Measurements from ENCODE around the gene FRY. TPM values are rescaled to one million over a fixed set of nuclear protein-coding genes. Genes with fewer than 3 reads are reported as not detected.

FRY gene
- total and polyA plus RNA-seq, 2 donors, result 4.8 to 9.8 TPM

- Histone ChIP-seq H3K27me3 (ENCODE audit: control insufficient read depth in 2 of 2, insufficient read depth in 1 of 2, low read length in 1 of 2) (no peaks in the 10 kb centered on the region), H3K36me3 (ENCODE audit: control insufficient read depth in 2 of 2, insufficient read depth in 2 of 2, low read length in 1 of 2) (peaks cover 0 to 3% of the 10 kb centered on the region in 2 donors), H3K9me3 (ENCODE audit: control insufficient read depth in 2 of 2, insufficient read depth in 1 of 2, low read length in 1 of 2) (no peaks in the 10 kb centered on the region), H3K4me1 (ENCODE audit: control insufficient read depth in 2 of 2, insufficient read depth in 2 of 2, low read length in 2 of 2) (peaks cover 9 to 22% of the 10 kb centered on the region in 2 donors), H3K4me3 (ENCODE audit: low read length in 2 of 2) (no peak overlapping the region), H3K27ac (ENCODE audit: low read depth in 1 of 2, low read length in 1 of 2) (no peak overlapping the region)
- no peak for DNase-seq (ENCODE audit: low read depth in 6 of 9, low spot score in 9 of 9)
- WGBS, result 89% methylated on average over 6 of the region's 6 CpGs
Measured at GRCh38 chr13:32117701-32118100, 86.1 kb downstream of the FRY start.

GRCh38 chr13:32121316-32121715 is 89.7 kb downstream of the FRY start:
- H3K4me1 ChIP-seq (ENCODE audit: control insufficient read depth in 2 of 2, insufficient read depth in 2 of 2, low read length in 2 of 2), result peaks cover 0 to 9% of the 10 kb centered on the region in 2 donors
- 97% methylated on average over 3 of the region's 3 CpGs for WGBS
- H3K27me3 ChIP-seq (ENCODE audit: control insufficient read depth in 2 of 2, insufficient read depth in 1 of 2, low read length in 1 of 2), result no peaks in the 10 kb centered on the region
- DNase-seq (ENCODE audit: low read depth in 6 of 9, low spot score in 9 of 9), result no peak
- peaks cover 0 to 3% of the 10 kb centered on the region in 2 donors for H3K36me3 ChIP-seq (ENCODE audit: control insufficient read depth in 2 of 2, insufficient read depth in 2 of 2, low read length in 1 of 2)
- no peaks in the 10 kb centered on the region for H3K9me3 ChIP-seq (ENCODE audit: control insufficient read depth in 2 of 2, insufficient read depth in 1 of 2, low read length in 1 of 2)
- H3K27ac ChIP-seq (ENCODE audit: low read depth in 1 of 2, low read length in 1 of 2), result no peak overlapping the region
- H3K4me3 ChIP-seq (ENCODE audit: low read length in 2 of 2), result no peak overlapping the region

GRCh38 chr13:32124743-32125142 is 93.2 kb downstream of the FRY start:
- no peaks in the 10 kb centered on the region for H3K36me3 ChIP-seq (ENCODE audit: control insufficient read depth in 2 of 2, insufficient read depth in 2 of 2, low read length in 1 of 2)
- no peaks in the 10 kb centered on the region for H3K27me3 ChIP-seq (ENCODE audit: control insufficient read depth in 2 of 2, insufficient read depth in 1 of 2, low read length in 1 of 2)
- H3K4me1 ChIP-seq (ENCODE audit: control insufficient read depth in 2 of 2, insufficient read depth in 2 of 2, low read length in 2 of 2), result no peaks in the 10 kb centered on the region
- no peak overlapping the region for H3K27ac ChIP-seq (ENCODE audit: low read depth in 1 of 2, low read length in 1 of 2)
- no peaks in the 10 kb centered on the region for H3K9me3 ChIP-seq (ENCODE audit: control insufficient read depth in 2 of 2, insufficient read depth in 1 of 2, low read length in 1 of 2)
- 93% methylated on average over 3 of the region's 3 CpGs for WGBS
- no peak overlapping the region for H3K4me3 ChIP-seq (ENCODE audit: low read length in 2 of 2)
- DNase-seq (ENCODE audit: low read depth in 6 of 9, low spot score in 9 of 9), result no peak

- H3K36me3 ChIP-seq (ENCODE audit: control insufficient read depth in 2 of 2, insufficient read depth in 2 of 2, low read length in 1 of 2), result no peaks in the 10 kb centered on the region
- no peaks in the 10 kb centered on the region for H3K4me1 ChIP-seq (ENCODE audit: control insufficient read depth in 2 of 2, insufficient read depth in 2 of 2, low read length in 2 of 2)
- WGBS, result 92% methylated on average over 4 of the region's 4 CpGs
- no peak overlapping the region for H3K27ac ChIP-seq (ENCODE audit: low read depth in 1 of 2, low read length in 1 of 2)
- no peaks in the 10 kb centered on the region for H3K9me3 ChIP-seq (ENCODE audit: control insufficient read depth in 2 of 2, insufficient read depth in 1 of 2, low read length in 1 of 2)
- H3K4me3 ChIP-seq (ENCODE audit: low read length in 2 of 2), result no peak overlapping the region
- DNase-seq (ENCODE audit: low read depth in 6 of 9, low spot score in 9 of 9), result no peak
- H3K27me3 ChIP-seq (ENCODE audit: control insufficient read depth in 2 of 2, insufficient read depth in 1 of 2, low read length in 1 of 2), result no peaks in the 10 kb centered on the region
Measured at GRCh38 chr13:32125221-32125689, 93.7 kb downstream of the FRY start.

- H3K9me3 ChIP-seq (ENCODE audit: control insufficient read depth in 2 of 2, insufficient read depth in 1 of 2, low read length in 1 of 2), result no peaks in the 10 kb centered on the region
- 95% methylated on average over 4 of the region's 4 CpGs for WGBS
- no peaks in the 10 kb centered on the region for H3K4me1 ChIP-seq (ENCODE audit: control insufficient read depth in 2 of 2, insufficient read depth in 2 of 2, low read length in 2 of 2)
- no peaks in the 10 kb centered on the region for H3K36me3 ChIP-seq (ENCODE audit: control insufficient read depth in 2 of 2, insufficient read depth in 2 of 2, low read length in 1 of 2)
- no peak overlapping the region for H3K4me3 ChIP-seq (ENCODE audit: low read length in 2 of 2)
- DNase-seq (ENCODE audit: low read depth in 6 of 9, low spot score in 9 of 9), result no peak
- H3K27me3 ChIP-seq (ENCODE audit: control insufficient read depth in 2 of 2, insufficient read depth in 1 of 2, low read length in 1 of 2), result no peaks in the 10 kb centered on the region
- H3K27ac ChIP-seq (ENCODE audit: low read depth in 1 of 2, low read length in 1 of 2), result no peak overlapping the region
Measured at GRCh38 chr13:32125751-32126150, 94.2 kb downstream of the FRY start.

GRCh38 chr13:32126278-32126677 is 94.7 kb downstream of the FRY start:
- no peaks in the 10 kb centered on the region for H3K27me3 ChIP-seq (ENCODE audit: control insufficient read depth in 2 of 2, insufficient read depth in 1 of 2, low read length in 1 of 2)
- H3K27ac ChIP-seq (ENCODE audit: low read depth in 1 of 2, low read length in 1 of 2), result no peak overlapping the region
- no peak overlapping the region for H3K4me3 ChIP-seq (ENCODE audit: low read length in 2 of 2)
- no peaks in the 10 kb centered on the region for H3K4me1 ChIP-seq (ENCODE audit: control insufficient read depth in 2 of 2, insufficient read depth in 2 of 2, low read length in 2 of 2)
- no peak for DNase-seq (ENCODE audit: low read depth in 6 of 9, low spot score in 9 of 9)
- no peaks in the 10 kb centered on the region for H3K9me3 ChIP-seq (ENCODE audit: control insufficient read depth in 2 of 2, insufficient read depth in 1 of 2, low read length in 1 of 2)
- WGBS, result 97% methylated on average over 3 of the region's 3 CpGs
- no peaks in the 10 kb centered on the region for H3K36me3 ChIP-seq (ENCODE audit: control insufficient read depth in 2 of 2, insufficient read depth in 2 of 2, low read length in 1 of 2)

- Histone ChIP-seq H3K4me3 (ENCODE audit: low read length in 2 of 2) (no peak overlapping the region), H3K36me3 (ENCODE audit: control insufficient read depth in 2 of 2, insufficient read depth in 2 of 2, low read length in 1 of 2) (no peaks in the 10 kb centered on the region), H3K4me1 (ENCODE audit: control insufficient read depth in 2 of 2, insufficient read depth in 2 of 2, low read length in 2 of 2) (no peaks in the 10 kb centered on the region), H3K9me3 (ENCODE audit: control insufficient read depth in 2 of 2, insufficient read depth in 1 of 2, low read length in 1 of 2) (no peaks in the 10 kb centered on the region), H3K27me3 (ENCODE audit: control insufficient read depth in 2 of 2, insufficient read depth in 1 of 2, low read length in 1 of 2) (no peaks in the 10 kb centered on the region), H3K27ac (ENCODE audit: low read depth in 1 of 2, low read length in 1 of 2) (no peak overlapping the region)
- no peak for DNase-seq (ENCODE audit: low read depth in 6 of 9, low spot score in 9 of 9)
Measured at GRCh38 chr13:32126756-32127155, 95.2 kb downstream of the FRY start.

GRCh38 chr13:32127691-32128090 is 96.1 kb downstream of the FRY start:
- Histone ChIP-seq H3K27me3 (ENCODE audit: control insufficient read depth in 2 of 2, insufficient read depth in 1 of 2, low read length in 1 of 2) (no peaks in the 10 kb centered on the region), H3K4me3 (ENCODE audit: low read length in 2 of 2) (no peak overlapping the region), H3K9me3 (ENCODE audit: control insufficient read depth in 2 of 2, insufficient read depth in 1 of 2, low read length in 1 of 2) (no peaks in the 10 kb centered on the region), H3K27ac (ENCODE audit: low read depth in 1 of 2, low read length in 1 of 2) (no peak overlapping the region), H3K4me1 (ENCODE audit: control insufficient read depth in 2 of 2, insufficient read depth in 2 of 2, low read length in 2 of 2) (no peaks in the 10 kb centered on the region), H3K36me3 (ENCODE audit: control insufficient read depth in 2 of 2, insufficient read depth in 2 of 2, low read length in 1 of 2) (no peaks in the 10 kb centered on the region)
- 99% methylated on average over 7 of the region's 7 CpGs for WGBS
- no peak for DNase-seq (ENCODE audit: low read depth in 6 of 9, low spot score in 9 of 9)

GRCh38 chr13:32134241-32135055 is 102.9 kb downstream of the FRY start:
- H3K27ac ChIP-seq (ENCODE audit: low read depth in 1 of 2, low read length in 1 of 2), result no peak overlapping the region
- H3K4me3 ChIP-seq (ENCODE audit: low read length in 2 of 2), result no peak overlapping the region
- no peaks in the 10 kb centered on the region for H3K4me1 ChIP-seq (ENCODE audit: control insufficient read depth in 2 of 2, insufficient read depth in 2 of 2, low read length in 2 of 2)
- 93% methylated on average over 5 of the region's 5 CpGs for WGBS
- no peaks in the 10 kb centered on the region for H3K36me3 ChIP-seq (ENCODE audit: control insufficient read depth in 2 of 2, insufficient read depth in 2 of 2, low read length in 1 of 2)
- no peaks in the 10 kb centered on the region for H3K9me3 ChIP-seq (ENCODE audit: control insufficient read depth in 2 of 2, insufficient read depth in 1 of 2, low read length in 1 of 2)
- no peaks in the 10 kb centered on the region for H3K27me3 ChIP-seq (ENCODE audit: control insufficient read depth in 2 of 2, insufficient read depth in 1 of 2, low read length in 1 of 2)
- no peak for DNase-seq (ENCODE audit: low read depth in 6 of 9, low spot score in 9 of 9)
